Loucy (cell line): ENCODE results near the gene CLTCL1.

Experiments used
- H2AFZ ChIP-seq: fragments of 200-600 bp; sonication (generic); 2 replicates; pipeline ENCODE4 v1.6.0; 2016; ENCODE audit warnings: antibody characterized with exemption, mild to moderate bottlenecking, low read length, moderate library complexity
- H3F3A ChIP-seq: fragments of 200-600 bp; 2 replicates; pipeline ENCODE4 v1.6.0; 2016; ENCODE audit warnings: antibody characterized with exemption, low read depth, mild to moderate bottlenecking
- H3K27me3 ChIP-seq: fragments of 200-600 bp; sonication (generic); 2 replicates; pipeline ENCODE4 v1.6.1; 2014; ENCODE audit warnings: low read length, mild to moderate bottlenecking; ENCODE audit not compliant: insufficient read depth, poor library complexity, severe bottlenecking
- H3K36me3 ChIP-seq: fragments of 200-600 bp; sonication (generic); 2 replicates; pipeline ENCODE4 v1.6.1; 2016; ENCODE audit warnings: low read length; ENCODE audit not compliant: insufficient read depth
- H3K4me1 ChIP-seq: fragments of 200-600 bp; sonication (generic); 2 replicates; pipeline ENCODE4 v1.5.1; 2014; ENCODE audit warnings: low read length, mild to moderate bottlenecking; ENCODE audit not compliant: insufficient read depth, poor library complexity, severe bottlenecking
- H3K4me2 ChIP-seq: fragments of 200-600 bp; sonication (generic); 2 replicates; pipeline ENCODE4 v1.6.0; 2014; ENCODE audit warnings: antibody characterized with exemption, low read length, low read depth, mild to moderate bottlenecking; ENCODE audit not compliant: poor library complexity, severe bottlenecking
- H3K4me3 ChIP-seq: fragments of 200-600 bp; sonication (generic); 2 replicates; pipeline ENCODE4 v1.5.1; 2014; ENCODE audit warnings: low read length, mild to moderate bottlenecking, mixed read lengths; ENCODE audit not compliant: poor library complexity, severe bottlenecking
- H3K79me2 ChIP-seq: fragments of 200-600 bp; sonication (generic); 2 replicates; pipeline ENCODE4 v1.6.1; 2014; ENCODE audit warnings: low read length; ENCODE audit not compliant: insufficient read depth
- H3K9ac ChIP-seq: fragments of 200-600 bp; sonication (generic); 2 replicates; pipeline ENCODE4 v1.6.0; 2014; ENCODE audit warnings: mild to moderate bottlenecking, low read depth, low read length, moderate library complexity; ENCODE audit not compliant: poor library complexity, severe bottlenecking
- H3K9me2 ChIP-seq: fragments of 200-600 bp; sonication (generic); replicated peaks from 2 replicates; pipeline ENCODE4 v1.6.1; 2016; ENCODE audit warnings: low read depth, low read length, mixed read lengths
- H3K9me3 ChIP-seq: fragments of 200-600 bp; sonication (generic); 2 replicates; pipeline ENCODE4 v1.6.1; 2014; ENCODE audit warnings: mild to moderate bottlenecking, antibody characterized with exemption, low read length, low read depth; ENCODE audit not compliant: insufficient read depth
- H4K20me1 ChIP-seq: fragments of 200-600 bp; sonication (generic); 2 replicates; pipeline ENCODE4 v1.6.0; 2014; ENCODE audit warnings: antibody characterized with exemption, low read length, mild to moderate bottlenecking; ENCODE audit not compliant: insufficient read depth, poor library complexity, severe bottlenecking
- EZH2phosphoT487 ChIP-seq: fragments of 200-600 bp; IDR thresholded peaks from 2 replicates; pipeline ENCODE4 v1.6.1; 2018; ENCODE audit warnings: antibody characterized with exemption, mild to moderate bottlenecking, moderate library complexity, borderline replicate concordance
- TF ChIP-seq, protein P1 (sequence below): fragments of 200-600 bp; sonication (generic); conservative IDR thresholded peaks from 2 replicates; pipeline ENCODE4 v1.5.1; 2014; ENCODE audit warnings: mild to moderate bottlenecking, antibody characterized with exemption, low read length

Gene CLTCL1

GRCh38 chr22:19139001-19139356, 152.5 kb downstream of the CLTCL1 start:
- H3K36me3 ChIP-seq: peaks cover 19% of the 10 kb centered on the region; the same call in 1 of the 2 replicates
- no peak overlapping the region for H3K9ac ChIP-seq
- H2AFZ ChIP-seq: no peak overlapping the region
- peaks cover 5% of the 10 kb centered on the region for H4K20me1 ChIP-seq
- H3K4me3 ChIP-seq: no peak overlapping the region
- no peaks in the 10 kb centered on the region for H3K27me3 ChIP-seq
- H3K9me2 ChIP-seq: no peaks in the 10 kb centered on the region
- no peaks in the 10 kb centered on the region for H3F3A ChIP-seq
- no peak for TF ChIP-seq EZH2phosphoT487
- TF ChIP-seq, protein P1, sequence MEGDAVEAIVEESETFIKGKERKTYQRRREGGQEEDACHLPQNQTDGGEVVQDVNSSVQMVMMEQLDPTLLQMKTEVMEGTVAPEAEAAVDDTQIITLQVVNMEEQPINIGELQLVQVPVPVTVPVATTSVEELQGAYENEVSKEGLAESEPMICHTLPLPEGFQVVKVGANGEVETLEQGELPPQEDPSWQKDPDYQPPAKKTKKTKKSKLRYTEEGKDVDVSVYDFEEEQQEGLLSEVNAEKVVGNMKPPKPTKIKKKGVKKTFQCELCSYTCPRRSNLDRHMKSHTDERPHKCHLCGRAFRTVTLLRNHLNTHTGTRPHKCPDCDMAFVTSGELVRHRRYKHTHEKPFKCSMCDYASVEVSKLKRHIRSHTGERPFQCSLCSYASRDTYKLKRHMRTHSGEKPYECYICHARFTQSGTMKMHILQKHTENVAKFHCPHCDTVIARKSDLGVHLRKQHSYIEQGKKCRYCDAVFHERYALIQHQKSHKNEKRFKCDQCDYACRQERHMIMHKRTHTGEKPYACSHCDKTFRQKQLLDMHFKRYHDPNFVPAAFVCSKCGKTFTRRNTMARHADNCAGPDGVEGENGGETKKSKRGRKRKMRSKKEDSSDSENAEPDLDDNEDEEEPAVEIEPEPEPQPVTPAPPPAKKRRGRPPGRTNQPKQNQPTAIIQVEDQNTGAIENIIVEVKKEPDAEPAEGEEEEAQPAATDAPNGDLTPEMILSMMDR: no peak
- no peak overlapping the region for H3K4me2 ChIP-seq
- H3K4me1 ChIP-seq: peaks cover 5% of the 10 kb centered on the region
- H3K79me2 ChIP-seq: peaks cover 10% of the 10 kb centered on the region
- H3K9me3 ChIP-seq: no peaks in the 10 kb centered on the region

- no peaks in the 10 kb centered on the region for H3K27me3 ChIP-seq
- H3K36me3 ChIP-seq: peaks cover 25% of the 10 kb centered on the region; the same call in 1 of the 2 replicates
- no peak overlapping the region for H3K4me2 ChIP-seq
- no peaks in the 10 kb centered on the region for H3K4me1 ChIP-seq
- no peak overlapping the region for H3K4me3 ChIP-seq
- peaks cover 4% of the 10 kb centered on the region; the same call in 1 of the 2 replicates for H3K79me2 ChIP-seq
- TF ChIP-seq, protein P1: no peak
- TF ChIP-seq EZH2phosphoT487: no peak
- H3K9me3 ChIP-seq: no peaks in the 10 kb centered on the region
- no peaks in the 10 kb centered on the region for H4K20me1 ChIP-seq
- no peak overlapping the region for H3K9ac ChIP-seq
- H2AFZ ChIP-seq: no peak overlapping the region
- H3K9me2 ChIP-seq: no peaks in the 10 kb centered on the region
- H3F3A ChIP-seq: no peaks in the 10 kb centered on the region
These were observed 153.1 kb downstream of the CLTCL1 start for GRCh38 chr22:19138217-19139000.

DNA sequence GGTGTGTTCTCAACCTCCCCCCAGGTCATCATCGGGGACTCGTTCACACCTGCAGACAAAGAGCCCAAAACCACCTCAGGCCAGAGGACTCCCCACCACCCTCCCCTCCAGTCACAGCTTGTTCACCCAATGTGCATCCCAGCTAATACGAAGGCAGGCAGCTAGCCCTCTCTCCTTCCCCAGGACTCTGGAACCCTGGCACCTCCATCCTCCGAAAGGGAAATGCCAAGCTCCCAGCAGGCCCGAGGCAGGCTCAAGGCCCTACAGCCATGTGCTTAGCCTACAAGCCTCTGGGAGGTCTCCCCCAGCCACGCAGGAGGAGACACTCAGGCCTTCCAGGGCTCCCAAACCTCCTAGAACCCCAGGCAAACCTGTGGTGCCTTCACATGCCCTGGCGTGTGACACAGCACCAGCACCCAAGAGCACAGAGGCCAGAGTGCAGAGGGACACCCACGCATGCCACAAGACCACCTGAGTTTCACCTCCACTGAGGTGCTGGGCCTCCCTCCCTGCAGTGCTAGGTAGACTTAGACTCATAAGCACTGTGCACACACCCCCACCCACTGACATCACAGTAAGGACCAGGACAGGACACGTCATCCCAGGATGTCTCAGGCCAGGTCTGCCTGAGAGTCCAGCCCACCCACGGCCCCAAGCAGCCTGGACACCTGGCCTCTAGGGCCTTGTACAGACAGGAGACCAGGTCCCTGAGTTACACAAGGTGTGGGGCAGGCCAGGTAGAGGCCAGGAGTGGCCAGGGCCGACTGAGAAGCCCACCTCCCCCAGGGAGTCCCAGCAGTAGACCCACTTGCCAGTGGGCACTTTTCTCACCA, 153.9 kb downstream of the CLTCL1 start:
- Histone ChIP-seq H3K9me3 (no peaks in the 10 kb centered on the region), H3K9ac (no peak overlapping the region), H4K20me1 (no peaks in the 10 kb centered on the region), H3K4me3 (no peak overlapping the region), H3K27me3 (no peaks in the 10 kb centered on the region), H3K4me1 (no peaks in the 10 kb centered on the region), H3K9me2 (no peaks in the 10 kb centered on the region), H2AFZ (no peak overlapping the region), H3K36me3 (peaks cover 25% of the 10 kb centered on the region; the same call in 1 of the 2 replicates), H3K79me2 (no peaks in the 10 kb centered on the region), H3K4me2 (no peak overlapping the region), H3F3A (no peaks in the 10 kb centered on the region)
- TF ChIP-seq EZH2phosphoT487: no peak
- TF ChIP-seq, protein P1: no peak
